Prostate gland (tissue), 2 donors: ENCODE data around the gene PIK3R2.

ENCODE experiments used
- CTCF ChIP-seq, 4 experiments: fragments of 200-600 bp in 2 of 4; fragments of 450-650 bp in 2 of 4; sonication (generic) in 2 of 4; IDR thresholded peaks; 1 replicate in 3 of 4; 2 replicates in 1 of 4; pipeline ENCODE4 v1.5.1; 2016 to 2019; ENCODE audit warnings: antibody characterized with exemption in 4 of 4, mild to moderate bottlenecking in 2 of 4, moderate library complexity in 2 of 4
- POLR2A ChIP-seq: fragments of 450-650 bp; IDR thresholded peaks from one replicate; pipeline ENCODE4 v1.6.1; 2016; ENCODE audit warnings: antibody characterized with exemption, mild to moderate bottlenecking

GRCh38 chr19:18203863-18204393 is 51.0 kb downstream of the PIK3R2 start, which contains the start of gene RAB3A:
- peak; percentile 76 for TF ChIP-seq POLR2A
- peak in 2 of 4 experiments; percentile 34 to 54 for TF ChIP-seq CTCF (IDR thresholded peaks at IDR 0.05)
